ENCODE measurements around the gene MATCAP1. TPM values are rescaled to one million over a fixed set of nuclear protein-coding genes. Genes with fewer than 3 reads are reported as not detected.

MATCAP1 gene
- total RNA-seq, 1 experiment from 2014 or later: 22.2 TPM

GRCh38 chr16:67204076-67204475, 20.3 kb upstream of the MATCAP1 start:
- DNase-seq: no peak
- Mint-ChIP-seq H3K4me1 (ENCODE audit: low read depth, unreplicated experiment) (peaks cover 15% of the 10 kb centered on the region), H3K9me3 (ENCODE audit: unreplicated experiment) (no peaks in the 10 kb centered on the region), H3K36me3 (ENCODE audit: insufficient read depth, unreplicated experiment) (peaks cover 52% of the 10 kb centered on the region), H3K27me3 (ENCODE audit: insufficient read depth, unreplicated experiment) (no peaks in the 10 kb centered on the region), H3K4me3 (ENCODE audit: unreplicated experiment) (no peak overlapping the region), H3K27ac (ENCODE audit: unreplicated experiment) (no peak overlapping the region)
- ChIA-PET POLR2A (no interaction called here), CTCF (interaction anchor here (0.6 kb wide), 1 partner anchor 34 kb away, joined by 4 read pairs; the partner anchor contains the start of gene NOL3)
- H3K27me3 ChIP-seq (replicated peaks; ENCODE audit: control insufficient read depth, insufficient read depth, low read length): no peaks in the 10 kb centered on the region
- no TSS peak for BruUV-seq (replicated peaks)
- H3K36me3 ChIP-seq (ENCODE audit: control insufficient read depth, insufficient read depth, low read length): peaks cover 3% of the 10 kb centered on the region; the same call in 1 of the 2 replicates
- no peaks in the 10 kb centered on the region for H3K9me3 ChIP-seq
- H3K4me3 ChIP-seq (ENCODE audit: low read depth, low read length): no peak overlapping the region
- TF ChIP-seq CTCF (IDR thresholded peaks at IDR 0.05; ENCODE audit: insufficient read depth in 1 of 2, low read depth in 1 of 2, low read length in 1 of 2, severe bottlenecking in 1 of 2, unreplicated experiment in 1 of 2): no peak
- intact Hi-C loops (cut with micrococcal nuclease; ENCODE audit: unreplicated experiment): no loop called here
- peaks cover 19% of the 10 kb centered on the region; the same call in 1 of the 2 replicates for H3K4me1 ChIP-seq

- peaks cover 15% of the 10 kb centered on the region for H3K4me1 Mint-ChIP-seq (ENCODE audit: low read depth, unreplicated experiment)
- DNase-seq: no peak
- BruUV-seq (replicated peaks): no TSS peak
- H3K36me3 Mint-ChIP-seq (ENCODE audit: insufficient read depth, unreplicated experiment): peaks cover 51% of the 10 kb centered on the region
- ChIA-PET CTCF (no interaction called here), POLR2A (interaction anchor here (1.0 kb wide), 1 partner anchor 43 kb away, joined by 3 read pairs; no protein-coding TSS in a partner anchor)
- Histone ChIP-seq H3K4me3 (ENCODE audit: low read depth, low read length) (no peak overlapping the region), H3K36me3 (ENCODE audit: control insufficient read depth, insufficient read depth, low read length) (peaks cover 3% of the 10 kb centered on the region; the same call in 1 of the 2 replicates), H3K9me3 (no peaks in the 10 kb centered on the region), H3K27me3 (replicated peaks; ENCODE audit: control insufficient read depth, insufficient read depth, low read length) (no peaks in the 10 kb centered on the region), H3K4me1 (peaks cover 29% of the 10 kb centered on the region)
- TF ChIP-seq CTCF (IDR thresholded peaks at IDR 0.05; ENCODE audit: insufficient read depth in 1 of 2, low read depth in 1 of 2, low read length in 1 of 2, severe bottlenecking in 1 of 2, unreplicated experiment in 1 of 2): no peak
- intact Hi-C loops (cut with micrococcal nuclease; ENCODE audit: unreplicated experiment): no loop called here
- no peak overlapping the region for H3K27ac Mint-ChIP-seq (ENCODE audit: unreplicated experiment)
- H3K4me3 Mint-ChIP-seq (ENCODE audit: unreplicated experiment): no peak overlapping the region
- no peaks in the 10 kb centered on the region for H3K9me3 Mint-ChIP-seq (ENCODE audit: unreplicated experiment)
- H3K27me3 Mint-ChIP-seq (ENCODE audit: insufficient read depth, unreplicated experiment): no peaks in the 10 kb centered on the region
These were observed 19.3 kb upstream of the MATCAP1 start for GRCh38 chr16:67202956-67203493.

DNA sequence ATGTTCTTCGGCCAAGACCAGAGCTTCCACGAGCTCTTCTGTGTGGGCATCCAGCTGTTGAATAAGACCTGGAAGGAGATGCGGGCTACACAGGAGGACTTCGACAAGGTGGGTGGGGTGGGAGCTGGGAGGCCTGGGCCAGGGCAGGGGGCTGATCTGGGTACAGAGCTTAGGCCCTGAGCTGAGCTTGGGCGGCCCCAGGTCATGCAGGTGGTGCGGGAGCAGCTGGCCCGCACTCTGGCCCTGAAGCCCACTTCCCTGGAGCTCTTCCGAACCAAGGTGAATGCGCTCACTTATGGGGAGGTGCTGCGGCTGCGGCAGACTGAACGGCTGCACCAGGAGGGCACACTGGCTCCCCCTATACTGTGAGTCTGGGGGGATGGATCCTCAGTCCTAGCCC, 18.7 kb upstream of the MATCAP1 start:
- intact Hi-C loops (cut with micrococcal nuclease; ENCODE audit: unreplicated experiment): no loop called here
- Mint-ChIP-seq H3K4me3 (ENCODE audit: unreplicated experiment) (no peak overlapping the region), H3K4me1 (ENCODE audit: low read depth, unreplicated experiment) (peaks cover 15% of the 10 kb centered on the region), H3K27ac (ENCODE audit: unreplicated experiment) (no peak overlapping the region), H3K36me3 (ENCODE audit: insufficient read depth, unreplicated experiment) (peaks cover 52% of the 10 kb centered on the region), H3K9me3 (ENCODE audit: unreplicated experiment) (no peaks in the 10 kb centered on the region), H3K27me3 (ENCODE audit: insufficient read depth, unreplicated experiment) (no peaks in the 10 kb centered on the region)
- Histone ChIP-seq H3K4me3 (ENCODE audit: low read depth, low read length) (no peak overlapping the region), H3K9me3 (no peaks in the 10 kb centered on the region), H3K4me1 (peaks cover 24% of the 10 kb centered on the region), H3K36me3 (ENCODE audit: control insufficient read depth, insufficient read depth, low read length) (peaks cover 4% of the 10 kb centered on the region; the same call in 1 of the 2 replicates), H3K27me3 (replicated peaks; ENCODE audit: control insufficient read depth, insufficient read depth, low read length) (no peaks in the 10 kb centered on the region)
- CTCF ChIA-PET: interaction anchor here (0.6 kb wide), 1 partner anchor 78 kb away, joined by 3 read pairs; no protein-coding TSS in a partner anchor
- POLR2A ChIA-PET: interaction anchor here (1.0 kb wide), 1 partner anchor 44 kb away, joined by 3 read pairs; no protein-coding TSS in a partner anchor
- BruUV-seq (replicated peaks): no TSS peak
- DNase-seq: no peak
- TF ChIP-seq CTCF (IDR thresholded peaks at IDR 0.05; ENCODE audit: insufficient read depth in 1 of 2, low read depth in 1 of 2, low read length in 1 of 2, severe bottlenecking in 1 of 2, unreplicated experiment in 1 of 2): no peak

All from Caco-2 (cell line).